Muscle of arm (tissue), 14 donors: ENCODE data around the gene PROK1. TPM values are rescaled to one million over a fixed set of nuclear protein-coding genes. Genes with fewer than 3 reads are reported as not detected.
"Not testable (repeated sequence)": the region's sequence is repeated elsewhere in the genome, so short reads cannot be mapped to it uniquely, and the experiment has no call there.

Source experiments
- DNase-seq: peaks from one replicate; pipeline ENCODE4 v3.0.0-alpha.2; 2013
- long read RNA-seq, 11 donors: transcript quantifications; one replicate each; lab custom pipeline, GENCODE V29; 2026
- polyA plus RNA-seq, 12 donors: library from polyadenylated mRNA; unstranded; fragments of 120-200 nt; gene quantifications; one replicate each; pipeline ENCODE4 v1.2.1, GENCODE V29; 2013; ENCODE audit not compliant: insufficient read length in 12 of 12

The PROK1 gene
- polyA plus RNA-seq: under 1 TPM in 2 of 12 donors, not detected in 10; 0.09 to 0.12 TPM
- long read RNA-seq, donor 1: 0 reads
- long read RNA-seq, donor 2: 0 reads
- long read RNA-seq, donor 3: 0 reads
- long read RNA-seq, donor 4: 0 reads
- long read RNA-seq, donor 5: 0 reads
- long read RNA-seq, donor 6: 0 reads
- long read RNA-seq, donor 7: 0 reads
- long read RNA-seq, donor 8: 0 reads
- long read RNA-seq, donor 9: 0 reads
- long read RNA-seq, donor 10: 0 reads
- long read RNA-seq, donor 11: 0 reads

GRCh38 chr1:110450929-110451328 lies at the start of gene PROK1:
PROK1 (plus strand) TSS chr1:110451149; CDS start chr1:110451217, 68 bp downstream.
- DNase-seq: no peak

GRCh38 chr1:110403805-110404204 lies 47.1 kb upstream of the PROK1 start:
- no peak for DNase-seq

GRCh38 chr1:110404401-110404800 lies 46.5 kb upstream of the PROK1 start:
- no peak for DNase-seq

- not testable (repeated sequence) for DNase-seq
These were observed 44.5 kb upstream of the PROK1 start for GRCh38 chr1:110406407-110406806.

- DNase-seq: peak; percentile 97
These were observed 43.4 kb upstream of the PROK1 start, which contains the start of gene LAMTOR5 for GRCh38 chr1:110407260-110408210. LAMTOR5 (minus strand) TSS chr1:110407694; CDS start chr1:110407620, 74 bp downstream.

- DNase-seq: no peak
These were observed 42.5 kb upstream of the PROK1 start for GRCh38 chr1:110408488-110408887.

GRCh38 chr1:110409316-110409715 lies 41.6 kb upstream of the PROK1 start:
- DNase-seq: no peak

- no peak for DNase-seq
These were observed 39.7 kb upstream of the PROK1 start for GRCh38 chr1:110411173-110411735.

GRCh38 chr1:110412576-110412975 lies 38.4 kb upstream of the PROK1 start:
- DNase-seq: peak; percentile 28

GRCh38 chr1:110413045-110413444 lies 37.9 kb upstream of the PROK1 start:
- not testable (repeated sequence) for DNase-seq

- DNase-seq: no peak
These were observed 32.2 kb upstream of the PROK1 start for GRCh38 chr1:110418729-110419128.

GRCh38 chr1:110420023-110420662 lies 30.8 kb upstream of the PROK1 start:
- DNase-seq: no peak

- DNase-seq: no peak
These were observed 29.8 kb upstream of the PROK1 start for GRCh38 chr1:110420874-110421793.

GRCh38 chr1:110424699-110425611 lies 26.0 kb upstream of the PROK1 start:
- no peak for DNase-seq

GRCh38 chr1:110425612-110426152 lies 25.3 kb upstream of the PROK1 start:
- DNase-seq: peak; percentile 23

- no peak for DNase-seq
These were observed 24.1 kb upstream of the PROK1 start for GRCh38 chr1:110426854-110427253.

- DNase-seq: no peak
These were observed 22.0 kb upstream of the PROK1 start for GRCh38 chr1:110428946-110429345.

- no peak for DNase-seq
These were observed 20.6 kb upstream of the PROK1 start for GRCh38 chr1:110430366-110430765.

- DNase-seq: no peak
These were observed 20.0 kb upstream of the PROK1 start for GRCh38 chr1:110430901-110431300.
